IPS DF 19.7 (cell line): ENCODE data around the gene NOS2.

Source experiments
- DNase-seq: peaks from one replicate; pipeline ENCODE4 v3.0.0-alpha.2; 2013; ENCODE audit warnings: low read depth, low spot score

Gene NOS2

DNA sequence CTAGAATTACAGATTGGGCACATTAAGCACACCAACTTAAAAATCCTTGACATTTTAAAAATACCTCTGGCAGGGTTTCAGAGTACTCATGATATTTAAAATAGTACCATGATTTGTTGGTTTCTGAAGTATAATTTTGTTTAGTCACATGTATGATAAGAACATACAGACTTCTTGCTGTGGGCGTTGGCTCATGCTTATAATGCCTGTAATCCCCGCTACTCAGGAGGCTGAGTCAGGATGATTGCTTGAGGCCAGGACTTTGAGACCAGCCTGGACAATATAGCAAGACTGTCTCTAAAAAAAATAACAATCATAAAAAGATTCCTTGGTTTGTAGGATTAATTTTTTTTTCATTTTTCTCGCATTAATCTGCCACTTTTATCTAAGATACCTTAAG is 78.5 kb downstream of the NOS2 start:
- DNase-seq = no peak
